Measurements from ENCODE around the gene UBE2G1.

Gene UBE2G1

DNA sequence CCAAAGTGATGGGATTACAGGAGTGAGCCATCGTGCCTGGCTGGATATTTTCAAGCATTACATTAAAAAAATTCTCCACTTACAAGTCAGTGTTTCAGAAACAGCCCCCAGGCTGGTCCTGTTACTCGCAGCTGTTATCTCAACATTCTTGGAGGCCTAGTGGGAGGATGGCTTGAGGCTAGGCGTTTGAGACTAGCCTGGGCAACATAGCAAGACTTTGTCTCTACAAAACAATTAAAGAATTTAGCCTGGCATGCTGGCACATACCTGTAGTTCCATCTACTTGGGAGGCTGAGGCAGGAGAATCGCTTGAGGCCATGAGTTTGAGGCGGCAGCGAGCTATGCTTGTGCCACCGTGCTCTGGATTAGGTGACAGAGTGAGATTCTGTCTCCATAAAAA lies 40.7 kb upstream of the UBE2G1 start:
- no peak for TF ChIP-seq ZBTB7A (IDR thresholded peaks at IDR 0.05; ENCODE audit: low read depth)
- no peak for TF ChIP-seq EGR1 (IDR thresholded peaks at IDR 0.05)
- TF ChIP-seq, protein P1, sequence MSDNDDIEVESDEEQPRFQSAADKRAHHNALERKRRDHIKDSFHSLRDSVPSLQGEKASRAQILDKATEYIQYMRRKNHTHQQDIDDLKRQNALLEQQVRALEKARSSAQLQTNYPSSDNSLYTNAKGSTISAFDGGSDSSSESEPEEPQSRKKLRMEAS (IDR thresholded peaks at IDR 0.05): no peak
- no peak for TF ChIP-seq NFIC (IDR thresholded peaks at IDR 0.05)
- TF ChIP-seq, protein P2, sequence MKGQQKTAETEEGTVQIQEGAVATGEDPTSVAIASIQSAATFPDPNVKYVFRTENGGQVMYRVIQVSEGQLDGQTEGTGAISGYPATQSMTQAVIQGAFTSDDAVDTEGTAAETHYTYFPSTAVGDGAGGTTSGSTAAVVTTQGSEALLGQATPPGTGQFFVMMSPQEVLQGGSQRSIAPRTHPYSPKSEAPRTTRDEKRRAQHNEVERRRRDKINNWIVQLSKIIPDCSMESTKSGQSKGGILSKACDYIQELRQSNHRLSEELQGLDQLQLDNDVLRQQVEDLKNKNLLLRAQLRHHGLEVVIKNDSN (IDR thresholded peaks at IDR 0.05): no peak
- no peak for TF ChIP-seq YY1 (IDR thresholded peaks at IDR 0.05; ENCODE audit: low read depth)
- TF ChIP-seq, protein P3, sequence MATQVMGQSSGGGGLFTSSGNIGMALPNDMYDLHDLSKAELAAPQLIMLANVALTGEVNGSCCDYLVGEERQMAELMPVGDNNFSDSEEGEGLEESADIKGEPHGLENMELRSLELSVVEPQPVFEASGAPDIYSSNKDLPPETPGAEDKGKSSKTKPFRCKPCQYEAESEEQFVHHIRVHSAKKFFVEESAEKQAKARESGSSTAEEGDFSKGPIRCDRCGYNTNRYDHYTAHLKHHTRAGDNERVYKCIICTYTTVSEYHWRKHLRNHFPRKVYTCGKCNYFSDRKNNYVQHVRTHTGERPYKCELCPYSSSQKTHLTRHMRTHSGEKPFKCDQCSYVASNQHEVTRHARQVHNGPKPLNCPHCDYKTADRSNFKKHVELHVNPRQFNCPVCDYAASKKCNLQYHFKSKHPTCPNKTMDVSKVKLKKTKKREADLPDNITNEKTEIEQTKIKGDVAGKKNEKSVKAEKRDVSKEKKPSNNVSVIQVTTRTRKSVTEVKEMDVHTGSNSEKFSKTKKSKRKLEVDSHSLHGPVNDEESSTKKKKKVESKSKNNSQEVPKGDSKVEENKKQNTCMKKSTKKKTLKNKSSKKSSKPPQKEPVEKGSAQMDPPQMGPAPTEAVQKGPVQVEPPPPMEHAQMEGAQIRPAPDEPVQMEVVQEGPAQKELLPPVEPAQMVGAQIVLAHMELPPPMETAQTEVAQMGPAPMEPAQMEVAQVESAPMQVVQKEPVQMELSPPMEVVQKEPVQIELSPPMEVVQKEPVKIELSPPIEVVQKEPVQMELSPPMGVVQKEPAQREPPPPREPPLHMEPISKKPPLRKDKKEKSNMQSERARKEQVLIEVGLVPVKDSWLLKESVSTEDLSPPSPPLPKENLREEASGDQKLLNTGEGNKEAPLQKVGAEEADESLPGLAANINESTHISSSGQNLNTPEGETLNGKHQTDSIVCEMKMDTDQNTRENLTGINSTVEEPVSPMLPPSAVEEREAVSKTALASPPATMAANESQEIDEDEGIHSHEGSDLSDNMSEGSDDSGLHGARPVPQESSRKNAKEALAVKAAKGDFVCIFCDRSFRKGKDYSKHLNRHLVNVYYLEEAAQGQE (IDR thresholded peaks at IDR 0.05; ENCODE audit: low read depth): no peak
- no peak for TF ChIP-seq TEAD4 (IDR thresholded peaks at IDR 0.05)
- TF ChIP-seq TCF12 (IDR thresholded peaks at IDR 0.05; ENCODE audit: low read depth): no peak
- TF ChIP-seq EP300 (IDR thresholded peaks at IDR 0.05; ENCODE audit: borderline replicate concordance): no peak

DNA sequence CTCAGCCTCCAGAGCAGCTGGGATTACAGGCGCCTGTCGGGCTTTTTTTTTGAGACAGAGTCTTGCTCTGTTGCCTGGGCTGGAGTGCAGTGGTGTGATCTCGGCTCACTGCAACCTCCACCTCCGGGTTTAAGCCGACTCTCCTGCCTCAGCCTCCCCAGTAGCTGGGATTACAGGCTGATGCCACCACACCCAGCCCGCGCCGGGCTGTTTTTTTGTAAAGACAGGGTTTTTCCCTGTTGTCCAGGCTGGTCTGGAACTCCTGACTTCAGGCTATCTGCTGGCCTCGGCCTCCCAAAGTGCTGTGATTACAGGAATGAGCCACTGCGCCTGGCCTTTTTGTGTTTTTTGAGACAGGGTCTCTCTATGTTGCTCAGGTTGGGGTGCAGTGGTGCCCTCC lies 39.9 kb upstream of the UBE2G1 start:
- TF ChIP-seq TEAD4 (IDR thresholded peaks at IDR 0.05) (no peak), TCF12 (IDR thresholded peaks at IDR 0.05; ENCODE audit: low read depth) (no peak), EGR1 (IDR thresholded peaks at IDR 0.05) (no peak), ZBTB7A (IDR thresholded peaks at IDR 0.05; ENCODE audit: low read depth) (no peak), CEBPB (IDR thresholded peaks at IDR 0.05) (no peak), YY1 (IDR thresholded peaks at IDR 0.05; ENCODE audit: low read depth) (no peak), FOXM1 (IDR thresholded peaks at IDR 0.05; ENCODE audit: borderline replicate concordance, low read depth) (no peak), RAD21 (IDR thresholded peaks at IDR 0.05; ENCODE audit: low read depth) (no peak), TAF1 (IDR thresholded peaks at IDR 0.05; ENCODE audit: low read depth) (no peak), NFIC (IDR thresholded peaks at IDR 0.05) (no peak), CREB1 (IDR thresholded peaks at IDR 0.05; ENCODE audit: low read depth) (no peak), EP300 (IDR thresholded peaks at IDR 0.05; ENCODE audit: borderline replicate concordance) (no peak)
- TF ChIP-seq, protein P2 (IDR thresholded peaks at IDR 0.05): no peak
- TF ChIP-seq, protein P3 (IDR thresholded peaks at IDR 0.05; ENCODE audit: low read depth): no peak
- TF ChIP-seq, protein P1 (IDR thresholded peaks at IDR 0.05): no peak

DNA sequence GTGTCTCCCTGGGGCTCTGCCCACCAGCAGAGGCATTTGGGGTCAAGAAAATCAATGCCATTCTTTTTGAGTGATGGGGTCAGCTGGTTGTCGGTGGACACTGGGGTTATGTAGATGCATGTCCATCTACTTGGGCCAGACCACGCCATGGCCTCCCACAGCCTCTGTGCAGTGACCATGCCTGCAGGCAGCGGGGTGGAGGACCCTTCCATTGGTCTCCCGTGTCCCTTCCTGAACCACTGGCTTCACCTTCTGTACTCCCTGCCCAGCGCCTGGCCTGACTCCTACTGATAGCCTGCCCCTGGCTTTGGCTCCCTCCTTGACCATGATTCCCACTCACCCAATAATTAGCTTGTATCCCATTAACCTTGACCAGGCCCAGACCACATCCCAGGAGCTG lies 39.2 kb upstream of the UBE2G1 start:
- no peak for TF ChIP-seq ZBTB7A (IDR thresholded peaks at IDR 0.05; ENCODE audit: low read depth)
- no peak for TF ChIP-seq CEBPB (IDR thresholded peaks at IDR 0.05)
- TF ChIP-seq TCF12 (IDR thresholded peaks at IDR 0.05; ENCODE audit: low read depth): no peak
- TF ChIP-seq, protein P1 (IDR thresholded peaks at IDR 0.05): no peak
- TF ChIP-seq, protein P3 (IDR thresholded peaks at IDR 0.05; ENCODE audit: low read depth): no peak
- TF ChIP-seq FOXM1 (IDR thresholded peaks at IDR 0.05; ENCODE audit: borderline replicate concordance, low read depth): no peak
- no peak for TF ChIP-seq TEAD4 (IDR thresholded peaks at IDR 0.05)
- TF ChIP-seq EGR1 (IDR thresholded peaks at IDR 0.05): no peak
- no peak for TF ChIP-seq TAF1 (IDR thresholded peaks at IDR 0.05; ENCODE audit: low read depth)
- TF ChIP-seq YY1 (IDR thresholded peaks at IDR 0.05; ENCODE audit: low read depth): no peak
- TF ChIP-seq EP300 (IDR thresholded peaks at IDR 0.05; ENCODE audit: borderline replicate concordance): no peak
- no peak for TF ChIP-seq NFIC (IDR thresholded peaks at IDR 0.05)
- TF ChIP-seq CREB1 (IDR thresholded peaks at IDR 0.05; ENCODE audit: low read depth): no peak
- TF ChIP-seq, protein P2 (IDR thresholded peaks at IDR 0.05): no peak
- TF ChIP-seq RAD21 (IDR thresholded peaks at IDR 0.05; ENCODE audit: low read depth): no peak
